GM23338 (cell line): ENCODE results near the gene SLC25A15. TPM values are rescaled to one million over a fixed set of nuclear protein-coding genes. Genes with fewer than 3 reads are reported as not detected.

Experiments used
- ATAC-seq: fragments of 200-7000 bp; cut with Tn5 transposase; 3 replicates; pipeline ENCODE4 v1.9.1; 2020
- DNase-seq: peaks from one replicate; pipeline ENCODE4 v3.0.0-alpha.2; 2015; ENCODE audit warnings: low spot score
- H2AFZ ChIP-seq: fragments of 200-600 bp; sonication (generic); 2 replicates; pipeline ENCODE4 v1.8.0; 2016; ENCODE audit warnings: antibody characterized with exemption, mild to moderate bottlenecking, moderate library complexity
- H3F3A ChIP-seq: fragments of 200-600 bp; sonication (generic); replicated peaks from 2 replicates; pipeline ENCODE4 v1.8.0; 2017; ENCODE audit warnings: antibody characterized with exemption, mixed run types, low read depth
- H3K27ac ChIP-seq: fragments of 200-600 bp; sonication (generic); 2 replicates; pipeline ENCODE4 v1.6.1; 2016; ENCODE audit warnings: low read depth
- H3K27me3 ChIP-seq: fragments of 200-600 bp; sonication (generic); 2 replicates; pipeline ENCODE4 v1.8.0; 2016; ENCODE audit warnings: mild to moderate bottlenecking, mixed run types, moderate library complexity; ENCODE audit not compliant: insufficient read depth
- H3K36me3 ChIP-seq: fragments of 200-600 bp; sonication (generic); 2 replicates; pipeline ENCODE4 v1.8.0; 2016; ENCODE audit warnings: mild to moderate bottlenecking; ENCODE audit not compliant: insufficient read depth
- H3K4me1 ChIP-seq: fragments of 200-600 bp; sonication (generic); 2 replicates; pipeline ENCODE4 v1.8.0; 2016; ENCODE audit warnings: mild to moderate bottlenecking, moderate library complexity; ENCODE audit not compliant: insufficient read depth
- H3K4me2 ChIP-seq: fragments of 200-600 bp; sonication (generic); 2 replicates; pipeline ENCODE4 v1.7.1; 2017; ENCODE audit warnings: mixed run types
- H3K4me3 ChIP-seq: fragments of 200-600 bp; sonication (generic); 2 replicates; pipeline ENCODE4 v1.6.1; 2016; ENCODE audit warnings: mixed run types
- H3K79me2 ChIP-seq: fragments of 200-600 bp; sonication (generic); replicated peaks from 2 replicates; pipeline ENCODE4 v1.8.0; 2017; ENCODE audit warnings: mild to moderate bottlenecking; ENCODE audit not compliant: insufficient read depth
- H3K9me2 ChIP-seq: fragments of 200-600 bp; sonication (generic); 2 replicates; pipeline ENCODE4 v1.8.0; 2017; ENCODE audit not compliant: insufficient read depth
- H4K20me1 ChIP-seq: fragments of 200-600 bp; sonication (generic); replicated peaks from 2 replicates; pipeline ENCODE4 v1.8.0; 2017; ENCODE audit warnings: mild to moderate bottlenecking; ENCODE audit not compliant: insufficient read depth
- H3K27ac Mint-ChIP-seq: 2 replicates; pipeline ENCODE4 v1.8.0; 2020; ENCODE audit warnings: inconsistent platforms, mild to moderate bottlenecking, moderate library complexity, mixed read lengths
- H3K27me3 Mint-ChIP-seq: 3 replicates; pipeline ENCODE4 v1.8.0; 2022; ENCODE audit warnings: low read depth, mild to moderate bottlenecking, moderate library complexity, mixed read lengths, inconsistent platforms; ENCODE audit not compliant: insufficient read depth, poor library complexity
- H3K36me3 Mint-ChIP-seq: 3 replicates; pipeline ENCODE4 v1.8.0; 2021; ENCODE audit warnings: low read depth, mild to moderate bottlenecking, inconsistent platforms, moderate library complexity, mixed read lengths
- H3K4me1 Mint-ChIP-seq: 3 replicates; pipeline ENCODE4 v1.8.0; 2020; ENCODE audit warnings: mild to moderate bottlenecking, inconsistent platforms, mixed read lengths
- H3K4me3 Mint-ChIP-seq: 3 replicates; pipeline ENCODE4 v1.8.0; 2021; ENCODE audit warnings: moderate library complexity, mild to moderate bottlenecking, inconsistent platforms, mixed read lengths
- H3K9me3 Mint-ChIP-seq: 3 replicates; pipeline ENCODE4 v1.8.0; 2020; ENCODE audit warnings: moderate library complexity, mild to moderate bottlenecking, inconsistent platforms, mixed read lengths
- ETS1 ChIP-seq: IDR thresholded peaks from 2 replicates; pipeline ENCODE4 v1.6.1; 2016; ENCODE audit warnings: antibody characterized with exemption
- EZH2 ChIP-seq: fragments of 200-600 bp; sonication (generic); IDR thresholded peaks from one replicate; pipeline ENCODE4 v1.8.0; 2017; ENCODE audit warnings: antibody characterized with exemption, mild to moderate bottlenecking, low read depth; ENCODE audit not compliant: unreplicated experiment
- EZH2phosphoT487 ChIP-seq: fragments of 200-600 bp; sonication (generic); IDR thresholded peaks from one replicate; pipeline ENCODE4 v1.8.1; 2018; ENCODE audit warnings: antibody characterized with exemption; ENCODE audit not compliant: unreplicated experiment
- JUNB ChIP-seq: IDR thresholded peaks from one replicate; pipeline ENCODE4 v1.6.1; 2016; ENCODE audit warnings: antibody characterized with exemption; ENCODE audit not compliant: unreplicated experiment
- NANOG ChIP-seq: IDR thresholded peaks from 2 replicates; pipeline ENCODE4 v1.6.1; 2016; ENCODE audit warnings: antibody characterized with exemption, borderline replicate concordance
- POLR2AphosphoS5 ChIP-seq: IDR thresholded peaks from 2 replicates; pipeline ENCODE4 v1.6.1; 2016; ENCODE audit warnings: antibody characterized with exemption, low read depth
- STAT1 ChIP-seq: IDR thresholded peaks from one replicate; pipeline ENCODE4 v1.6.1; 2016; ENCODE audit warnings: antibody characterized with exemption; ENCODE audit not compliant: unreplicated experiment
- ZNF114 ChIP-seq: fragments of 250-450 bp; sonication (Bioruptor Pico); IDR thresholded peaks from 2 replicates; pipeline ENCODE4 v1.5.0; 2020; ENCODE audit warnings: mild to moderate bottlenecking, moderate library complexity
- ZNF331 ChIP-seq: fragments of 250-450 bp; sonication (Bioruptor Pico); IDR thresholded peaks from 2 replicates; pipeline ENCODE4 v1.5.0; 2020; ENCODE audit warnings: low read depth, mild to moderate bottlenecking, moderate library complexity
- ZNF462 ChIP-seq: fragments of 250-450 bp; sonication (Bioruptor Pico); IDR thresholded peaks from 2 replicates; pipeline ENCODE4 v1.5.0; 2020; ENCODE audit warnings: mild to moderate bottlenecking, moderate library complexity
- polyA plus RNA-seq: library from polyadenylated mRNA; unstranded; fragments of >200 nt; fragmentation: Nextera tagmentation; extraction: Ambion mirVana; gene quantifications from 2 replicates; pipeline ENCODE4 v1.2.1, GENCODE V29; 2016
- total RNA-seq: library from RNA; depleted of rRNA; stranded (reverse); fragments of >200 nt; shearing (Covaris generic); gene quantifications from 2 replicates; pipeline ENCODE4 v1.2.3, GENCODE V29; 2014
- TF ChIP-seq, protein P1 (sequence below): IDR thresholded peaks from one replicate; pipeline ENCODE4 v1.6.1; 2018; ENCODE audit warnings: antibody characterized with exemption; ENCODE audit not compliant: unreplicated experiment
- TF ChIP-seq, protein P2 (sequence below), 2 experiments: fragments of 200-600 bp in 1 of 2; sonication (generic) in 1 of 2; conservative IDR thresholded peaks; 2 replicates each; pipeline versions ENCODE4 v1.5.1 to v1.6.1; 2016 to 2017; ENCODE audit warnings: antibody characterized with exemption in 2 of 2, low read depth in 2 of 2, mild to moderate bottlenecking in 2 of 2, moderate library complexity in 1 of 2

SLC25A15 gene
- total and polyA plus RNA-seq, 2 experiments from 2014 or later: 6.5 to 32.6 TPM

DNA sequence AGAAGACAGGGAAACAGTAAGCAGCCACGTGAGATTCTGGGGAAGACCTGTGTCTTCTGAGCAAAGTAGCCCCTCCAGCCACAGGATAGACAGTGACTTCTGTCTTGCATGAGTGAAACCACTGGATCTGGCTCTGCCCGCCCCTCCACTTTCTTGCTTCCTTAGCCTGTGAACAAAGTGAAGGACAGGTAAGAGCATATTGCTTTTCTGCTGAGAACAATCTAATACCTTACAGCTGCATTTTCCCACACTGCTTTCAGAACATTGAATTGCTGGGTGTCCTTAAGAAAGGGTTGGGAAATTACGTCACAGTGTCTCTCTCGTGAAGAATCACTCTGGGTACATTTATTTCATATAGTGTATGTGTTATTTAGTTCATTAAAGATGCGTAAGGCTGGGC lies 11.1 kb downstream of the SLC25A15 start:
- Mint-ChIP-seq H3K4me1 (no peaks in the 10 kb centered on the region), H3K36me3 (peaks cover 33% of the 10 kb centered on the region), H3K27me3 (peaks cover 4% of the 10 kb centered on the region), H3K9me3 (no peaks in the 10 kb centered on the region), H3K27ac (no peak overlapping the region), H3K4me3 (no peak overlapping the region)
- TF ChIP-seq, protein P1, sequence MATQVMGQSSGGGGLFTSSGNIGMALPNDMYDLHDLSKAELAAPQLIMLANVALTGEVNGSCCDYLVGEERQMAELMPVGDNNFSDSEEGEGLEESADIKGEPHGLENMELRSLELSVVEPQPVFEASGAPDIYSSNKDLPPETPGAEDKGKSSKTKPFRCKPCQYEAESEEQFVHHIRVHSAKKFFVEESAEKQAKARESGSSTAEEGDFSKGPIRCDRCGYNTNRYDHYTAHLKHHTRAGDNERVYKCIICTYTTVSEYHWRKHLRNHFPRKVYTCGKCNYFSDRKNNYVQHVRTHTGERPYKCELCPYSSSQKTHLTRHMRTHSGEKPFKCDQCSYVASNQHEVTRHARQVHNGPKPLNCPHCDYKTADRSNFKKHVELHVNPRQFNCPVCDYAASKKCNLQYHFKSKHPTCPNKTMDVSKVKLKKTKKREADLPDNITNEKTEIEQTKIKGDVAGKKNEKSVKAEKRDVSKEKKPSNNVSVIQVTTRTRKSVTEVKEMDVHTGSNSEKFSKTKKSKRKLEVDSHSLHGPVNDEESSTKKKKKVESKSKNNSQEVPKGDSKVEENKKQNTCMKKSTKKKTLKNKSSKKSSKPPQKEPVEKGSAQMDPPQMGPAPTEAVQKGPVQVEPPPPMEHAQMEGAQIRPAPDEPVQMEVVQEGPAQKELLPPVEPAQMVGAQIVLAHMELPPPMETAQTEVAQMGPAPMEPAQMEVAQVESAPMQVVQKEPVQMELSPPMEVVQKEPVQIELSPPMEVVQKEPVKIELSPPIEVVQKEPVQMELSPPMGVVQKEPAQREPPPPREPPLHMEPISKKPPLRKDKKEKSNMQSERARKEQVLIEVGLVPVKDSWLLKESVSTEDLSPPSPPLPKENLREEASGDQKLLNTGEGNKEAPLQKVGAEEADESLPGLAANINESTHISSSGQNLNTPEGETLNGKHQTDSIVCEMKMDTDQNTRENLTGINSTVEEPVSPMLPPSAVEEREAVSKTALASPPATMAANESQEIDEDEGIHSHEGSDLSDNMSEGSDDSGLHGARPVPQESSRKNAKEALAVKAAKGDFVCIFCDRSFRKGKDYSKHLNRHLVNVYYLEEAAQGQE: no peak
- TF ChIP-seq ETS1: no peak
- no peak for TF ChIP-seq ZNF331 (CRISPR knock-in tag)
- TF ChIP-seq EZH2phosphoT487: no peak
- TF ChIP-seq ZNF114: no peak
- TF ChIP-seq, protein P2, sequence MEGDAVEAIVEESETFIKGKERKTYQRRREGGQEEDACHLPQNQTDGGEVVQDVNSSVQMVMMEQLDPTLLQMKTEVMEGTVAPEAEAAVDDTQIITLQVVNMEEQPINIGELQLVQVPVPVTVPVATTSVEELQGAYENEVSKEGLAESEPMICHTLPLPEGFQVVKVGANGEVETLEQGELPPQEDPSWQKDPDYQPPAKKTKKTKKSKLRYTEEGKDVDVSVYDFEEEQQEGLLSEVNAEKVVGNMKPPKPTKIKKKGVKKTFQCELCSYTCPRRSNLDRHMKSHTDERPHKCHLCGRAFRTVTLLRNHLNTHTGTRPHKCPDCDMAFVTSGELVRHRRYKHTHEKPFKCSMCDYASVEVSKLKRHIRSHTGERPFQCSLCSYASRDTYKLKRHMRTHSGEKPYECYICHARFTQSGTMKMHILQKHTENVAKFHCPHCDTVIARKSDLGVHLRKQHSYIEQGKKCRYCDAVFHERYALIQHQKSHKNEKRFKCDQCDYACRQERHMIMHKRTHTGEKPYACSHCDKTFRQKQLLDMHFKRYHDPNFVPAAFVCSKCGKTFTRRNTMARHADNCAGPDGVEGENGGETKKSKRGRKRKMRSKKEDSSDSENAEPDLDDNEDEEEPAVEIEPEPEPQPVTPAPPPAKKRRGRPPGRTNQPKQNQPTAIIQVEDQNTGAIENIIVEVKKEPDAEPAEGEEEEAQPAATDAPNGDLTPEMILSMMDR (conservative IDR thresholded peaks at IDR 0.05; ENCODE audit: low read depth in 2 of 2): no peak
- no peak for TF ChIP-seq ZNF462 (CRISPR knock-in tag)
- TF ChIP-seq STAT1: no peak
- TF ChIP-seq JUNB: no peak
- TF ChIP-seq NANOG: no peak
- TF ChIP-seq POLR2AphosphoS5: no peak
- TF ChIP-seq EZH2: no peak
- Histone ChIP-seq H3K4me1 (no peaks in the 10 kb centered on the region), H4K20me1 (no peaks in the 10 kb centered on the region), H3K4me3 (no peak overlapping the region), H3K36me3 (peaks cover 9% of the 10 kb centered on the region), H3K27me3 (no peaks in the 10 kb centered on the region), H3K79me2 (no peaks in the 10 kb centered on the region), H3K4me2 (no peak overlapping the region), H3F3A (no peaks in the 10 kb centered on the region), H3K9me2 (no peaks in the 10 kb centered on the region), H3K27ac (no peak overlapping the region), H2AFZ (no peak overlapping the region)
- no peak for DNase-seq
- no peak for ATAC-seq
